ENCODE results near the gene XPNPEP3. TPM values are rescaled to one million over a fixed set of nuclear protein-coding genes. Genes with fewer than 3 reads are reported as not detected.

Gene XPNPEP3
- total RNA-seq, 1 donor from 2014 or later, result 22.5 TPM

- no peaks in the 10 kb centered on the region for H3K9me3 Mint-ChIP-seq (ENCODE audit: unreplicated experiment)
Measured at GRCh38 chr22:40967111-40967760, 110.3 kb downstream of the XPNPEP3 start.

GRCh38 chr22:40972587-40972986 is 115.6 kb downstream of the XPNPEP3 start:
- Mint-ChIP-seq H3K4me1 (ENCODE audit: unreplicated experiment) (peaks cover 3% of the 10 kb centered on the region), H3K27me3 (ENCODE audit: unreplicated experiment) (no peaks in the 10 kb centered on the region), H3K27ac (ENCODE audit: unreplicated experiment) (no peak overlapping the region), H3K4me3 (ENCODE audit: unreplicated experiment) (no peak overlapping the region), H3K9me3 (ENCODE audit: unreplicated experiment) (no peaks in the 10 kb centered on the region), H3K36me3 (ENCODE audit: unreplicated experiment) (peaks cover 25% of the 10 kb centered on the region)
- TF ChIP-seq CTCF (IDR thresholded peaks at IDR 0.05), result no peak
- no peak for DNase-seq (ENCODE audit: extremely low spot score, unreplicated experiment)

More at GRCh38 chr22:40967111-40967760, 110.3 kb downstream of the XPNPEP3 start:
- no peak overlapping the region for H3K27ac Mint-ChIP-seq (ENCODE audit: unreplicated experiment)
- H3K4me3 Mint-ChIP-seq (ENCODE audit: unreplicated experiment), result no peak overlapping the region
- H3K4me1 Mint-ChIP-seq (ENCODE audit: unreplicated experiment), result no peaks in the 10 kb centered on the region
- H3K36me3 Mint-ChIP-seq (ENCODE audit: unreplicated experiment), result peaks cover 32% of the 10 kb centered on the region
- DNase-seq (ENCODE audit: extremely low spot score, unreplicated experiment), result no peak
- no peaks in the 10 kb centered on the region for H3K27me3 Mint-ChIP-seq (ENCODE audit: unreplicated experiment)
- no peak for TF ChIP-seq CTCF (IDR thresholded peaks at IDR 0.05)

GRCh38 chr22:40973144-40973543 is 116.2 kb downstream of the XPNPEP3 start:
- no peak overlapping the region for H3K27ac Mint-ChIP-seq (ENCODE audit: unreplicated experiment)
- TF ChIP-seq CTCF (IDR thresholded peaks at IDR 0.05), result no peak
- H3K27me3 Mint-ChIP-seq (ENCODE audit: unreplicated experiment), result no peaks in the 10 kb centered on the region
- H3K4me3 Mint-ChIP-seq (ENCODE audit: unreplicated experiment), result no peak overlapping the region
- no peaks in the 10 kb centered on the region for H3K9me3 Mint-ChIP-seq (ENCODE audit: unreplicated experiment)
- DNase-seq (ENCODE audit: extremely low spot score, unreplicated experiment), result no peak
- H3K4me1 Mint-ChIP-seq (ENCODE audit: unreplicated experiment), result peaks cover 3% of the 10 kb centered on the region
- H3K36me3 Mint-ChIP-seq (ENCODE audit: unreplicated experiment), result peaks cover 22% of the 10 kb centered on the region

GRCh38 chr22:40975366-40975765 is 118.4 kb downstream of the XPNPEP3 start:
- no peak overlapping the region for H3K27ac Mint-ChIP-seq (ENCODE audit: unreplicated experiment)
- H3K36me3 Mint-ChIP-seq (ENCODE audit: unreplicated experiment), result peaks cover 20% of the 10 kb centered on the region
- no peak for DNase-seq (ENCODE audit: extremely low spot score, unreplicated experiment)
- H3K4me1 Mint-ChIP-seq (ENCODE audit: unreplicated experiment), result peaks cover 3% of the 10 kb centered on the region
- H3K9me3 Mint-ChIP-seq (ENCODE audit: unreplicated experiment), result no peaks in the 10 kb centered on the region
- no peak for TF ChIP-seq CTCF (IDR thresholded peaks at IDR 0.05)
- no peaks in the 10 kb centered on the region for H3K27me3 Mint-ChIP-seq (ENCODE audit: unreplicated experiment)
- no peak overlapping the region for H3K4me3 Mint-ChIP-seq (ENCODE audit: unreplicated experiment)

- no peak for DNase-seq (ENCODE audit: extremely low spot score, unreplicated experiment)
- Mint-ChIP-seq H3K4me1 (ENCODE audit: unreplicated experiment) (peaks cover 3% of the 10 kb centered on the region), H3K4me3 (ENCODE audit: unreplicated experiment) (no peak overlapping the region), H3K36me3 (ENCODE audit: unreplicated experiment) (peaks cover 15% of the 10 kb centered on the region), H3K27ac (ENCODE audit: unreplicated experiment) (no peak overlapping the region), H3K9me3 (ENCODE audit: unreplicated experiment) (no peaks in the 10 kb centered on the region), H3K27me3 (ENCODE audit: unreplicated experiment) (no peaks in the 10 kb centered on the region)
- TF ChIP-seq CTCF (IDR thresholded peaks at IDR 0.05), result no peak
Measured at GRCh38 chr22:40976866-40977700, 120.1 kb downstream of the XPNPEP3 start.
